ENCODE results near the gene HIVEP2.

The HIVEP2 gene

DNA sequence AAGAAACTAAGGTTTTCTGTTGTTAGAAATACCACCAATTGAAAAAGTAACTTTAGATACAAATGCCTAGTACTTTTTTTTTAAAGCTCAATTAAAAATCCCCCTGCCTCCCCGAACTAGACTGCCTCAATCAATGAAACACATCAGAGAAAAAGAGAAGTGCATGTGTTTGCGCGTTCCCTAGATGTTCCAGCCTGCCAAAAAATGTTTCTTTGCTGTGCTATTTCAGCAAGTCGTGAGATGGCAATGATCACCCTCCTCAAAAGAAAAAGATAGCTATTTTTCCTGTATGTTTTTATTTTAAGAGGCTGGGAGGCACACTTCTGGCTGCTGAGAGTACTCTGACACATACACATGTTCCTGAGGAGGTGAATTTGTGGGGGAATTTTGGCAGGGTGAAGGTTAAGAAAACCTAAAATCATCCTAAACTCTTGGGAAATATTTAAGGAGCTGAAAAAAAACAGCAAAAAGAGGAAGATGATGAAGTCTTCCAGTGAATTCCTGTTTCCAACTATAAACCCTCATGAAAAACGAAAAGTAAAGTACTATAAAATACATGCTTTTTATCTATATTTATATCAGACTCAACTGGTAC, 114.8 kb downstream of the HIVEP2 start:
- H3K9me3 ChIP-seq (ENCODE audit: control insufficient read depth, insufficient read depth, low read length), result no peaks in the 10 kb centered on the region
- peaks cover 4% of the 10 kb centered on the region; the same call in 1 of the 2 replicates for H3K4me1 ChIP-seq (ENCODE audit: insufficient read depth, low read length)
- no peaks in the 10 kb centered on the region for H3K36me3 ChIP-seq (ENCODE audit: insufficient read depth, low read length)
- H3K9ac ChIP-seq (ENCODE audit: low read depth, low read length), result no peak overlapping the region

DNA sequence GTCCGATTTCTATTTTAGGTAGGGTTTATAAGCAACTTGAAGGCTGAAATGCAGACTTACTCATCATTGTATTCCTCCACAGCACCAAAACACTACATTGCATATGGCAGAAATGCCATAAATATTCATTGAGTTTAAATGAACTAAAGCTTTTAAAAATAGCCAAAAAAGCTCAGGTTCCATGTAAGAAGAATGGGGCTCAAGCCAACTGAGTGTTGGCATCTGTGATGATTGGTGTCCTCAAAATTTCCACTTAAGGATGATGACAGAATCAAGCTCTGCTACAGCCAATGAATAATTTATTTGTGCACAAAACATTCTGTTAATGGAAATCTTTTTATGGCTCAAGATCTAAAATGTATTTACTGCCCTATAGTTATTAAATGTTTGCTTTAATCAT, 115.4 kb downstream of the HIVEP2 start:
- Histone ChIP-seq H3K9ac (ENCODE audit: low read depth, low read length) (no peak overlapping the region), H3K9me3 (ENCODE audit: control insufficient read depth, insufficient read depth, low read length) (no peaks in the 10 kb centered on the region), H3K4me1 (ENCODE audit: insufficient read depth, low read length) (peaks cover 4% of the 10 kb centered on the region; the same call in 1 of the 2 replicates), H3K36me3 (ENCODE audit: insufficient read depth, low read length) (no peaks in the 10 kb centered on the region)

GRCh38 chr6:142827991-142828390, 117.0 kb downstream of the HIVEP2 start:
- Histone ChIP-seq H3K4me1 (ENCODE audit: insufficient read depth, low read length) (peaks cover 7% of the 10 kb centered on the region), H3K9ac (ENCODE audit: low read depth, low read length) (no peak overlapping the region), H3K36me3 (ENCODE audit: insufficient read depth, low read length) (no peaks in the 10 kb centered on the region), H3K9me3 (ENCODE audit: control insufficient read depth, insufficient read depth, low read length) (no peaks in the 10 kb centered on the region)

- Histone ChIP-seq H3K9me3 (ENCODE audit: control insufficient read depth, insufficient read depth, low read length) (no peaks in the 10 kb centered on the region), H3K4me1 (ENCODE audit: insufficient read depth, low read length) (peaks cover 6% of the 10 kb centered on the region), H3K36me3 (ENCODE audit: insufficient read depth, low read length) (no peaks in the 10 kb centered on the region)
These were observed 117.6 kb downstream of the HIVEP2 start for GRCh38 chr6:142827369-142827768.

DNA sequence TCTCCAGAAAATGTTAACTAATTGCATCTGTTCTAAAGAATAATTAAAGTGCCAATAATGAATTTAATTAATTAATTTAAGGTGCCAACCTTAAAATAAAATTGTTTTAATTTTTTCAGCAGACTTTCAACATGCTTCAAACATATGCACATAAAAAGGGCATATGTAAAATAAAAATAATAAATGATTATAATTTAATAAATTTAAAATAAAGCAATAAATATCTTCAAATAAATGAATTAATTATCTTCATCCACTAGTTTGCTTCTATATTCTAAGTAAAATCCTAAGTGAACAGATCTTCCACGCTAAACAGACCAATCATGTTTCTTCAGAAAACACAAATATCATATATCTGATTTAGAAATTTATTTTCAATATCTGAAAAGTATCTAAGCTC, 119.2 kb downstream of the HIVEP2 start:
- no peaks in the 10 kb centered on the region for H3K9me3 ChIP-seq (ENCODE audit: control insufficient read depth, insufficient read depth, low read length)
- no peaks in the 10 kb centered on the region for H3K36me3 ChIP-seq (ENCODE audit: insufficient read depth, low read length)
- no peak overlapping the region for H3K9ac ChIP-seq (ENCODE audit: low read depth, low read length)
- H3K4me1 ChIP-seq (ENCODE audit: insufficient read depth, low read length), result peaks cover 6% of the 10 kb centered on the region

More at GRCh38 chr6:142827369-142827768, 117.6 kb downstream of the HIVEP2 start:
- H3K9ac ChIP-seq (ENCODE audit: low read depth, low read length), result no peak overlapping the region

- Histone ChIP-seq H3K4me1 (ENCODE audit: insufficient read depth, low read length) (peaks cover 17% of the 10 kb centered on the region), H3K9me3 (ENCODE audit: control insufficient read depth, insufficient read depth, low read length) (no peaks in the 10 kb centered on the region), H3K36me3 (ENCODE audit: insufficient read depth, low read length) (no peaks in the 10 kb centered on the region), H3K9ac (ENCODE audit: low read depth, low read length) (no peak overlapping the region)
These were observed 120.5 kb downstream of the HIVEP2 start for GRCh38 chr6:142824426-142824825.

GRCh38 chr6:142823256-142823902, 121.6 kb downstream of the HIVEP2 start:
- H3K4me1 ChIP-seq (ENCODE audit: insufficient read depth, low read length), result peaks cover 18% of the 10 kb centered on the region
- H3K9me3 ChIP-seq (ENCODE audit: control insufficient read depth, insufficient read depth, low read length), result no peaks in the 10 kb centered on the region
- H3K9ac ChIP-seq (ENCODE audit: low read depth, low read length), result no peak overlapping the region; the same call in 1 of the 2 replicates
- H3K36me3 ChIP-seq (ENCODE audit: insufficient read depth, low read length), result no peaks in the 10 kb centered on the region

GRCh38 chr6:142822842-142823241, 122.1 kb downstream of the HIVEP2 start:
- H3K9ac ChIP-seq (ENCODE audit: low read depth, low read length), result no peak overlapping the region; the same call in 1 of the 2 replicates
- no peaks in the 10 kb centered on the region for H3K9me3 ChIP-seq (ENCODE audit: control insufficient read depth, insufficient read depth, low read length)
- peaks cover 18% of the 10 kb centered on the region for H3K4me1 ChIP-seq (ENCODE audit: insufficient read depth, low read length)
- no peaks in the 10 kb centered on the region for H3K36me3 ChIP-seq (ENCODE audit: insufficient read depth, low read length)

DNA sequence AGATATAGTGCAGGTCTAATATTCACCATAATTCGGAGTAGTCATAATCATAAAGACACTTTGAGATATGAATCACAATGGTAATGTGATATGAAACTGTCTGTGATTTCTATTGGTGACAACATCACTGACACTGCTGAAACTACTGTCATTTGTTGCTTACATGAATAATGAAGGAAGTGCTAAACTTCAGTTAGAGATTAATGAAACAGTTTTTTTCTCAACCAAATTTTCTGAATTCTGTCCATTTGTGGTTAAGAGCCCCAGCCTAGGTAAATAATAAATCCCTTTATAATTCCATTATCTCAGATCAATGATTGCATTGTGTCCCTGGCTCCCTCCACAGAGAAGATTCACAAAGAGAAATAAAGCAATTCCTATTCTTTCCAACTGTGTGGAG, 122.6 kb downstream of the HIVEP2 start:
- H3K9ac ChIP-seq (ENCODE audit: low read depth, low read length), result no peak overlapping the region
- no peaks in the 10 kb centered on the region for H3K9me3 ChIP-seq (ENCODE audit: control insufficient read depth, insufficient read depth, low read length)
- no peaks in the 10 kb centered on the region for H3K36me3 ChIP-seq (ENCODE audit: insufficient read depth, low read length)
- peaks cover 18% of the 10 kb centered on the region for H3K4me1 ChIP-seq (ENCODE audit: insufficient read depth, low read length)

DNA sequence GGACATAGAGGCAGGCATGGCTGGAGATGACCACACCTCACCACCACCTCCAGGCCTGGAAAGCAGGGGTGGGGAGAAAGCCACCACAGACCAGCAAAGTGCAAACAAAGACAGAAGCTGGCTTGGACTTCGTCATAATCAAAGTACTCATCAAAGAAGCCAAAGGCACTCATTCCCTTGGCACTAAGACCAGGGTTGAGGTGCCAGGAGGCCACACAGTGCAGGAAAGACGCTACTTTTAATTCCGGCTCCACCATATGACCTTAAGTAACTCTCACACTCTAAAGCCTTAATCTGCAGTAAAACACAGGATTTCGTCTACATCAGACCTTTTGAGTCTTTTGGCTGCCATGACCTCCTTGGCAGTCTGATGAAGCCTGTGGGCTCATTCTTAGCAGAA, 123.1 kb downstream of the HIVEP2 start:
- Histone ChIP-seq H3K9me3 (ENCODE audit: control insufficient read depth, insufficient read depth, low read length) (no peaks in the 10 kb centered on the region), H3K36me3 (ENCODE audit: insufficient read depth, low read length) (no peaks in the 10 kb centered on the region), H3K9ac (ENCODE audit: low read depth, low read length) (no peak overlapping the region), H3K4me1 (ENCODE audit: insufficient read depth, low read length) (peaks cover 18% of the 10 kb centered on the region)

DNA sequence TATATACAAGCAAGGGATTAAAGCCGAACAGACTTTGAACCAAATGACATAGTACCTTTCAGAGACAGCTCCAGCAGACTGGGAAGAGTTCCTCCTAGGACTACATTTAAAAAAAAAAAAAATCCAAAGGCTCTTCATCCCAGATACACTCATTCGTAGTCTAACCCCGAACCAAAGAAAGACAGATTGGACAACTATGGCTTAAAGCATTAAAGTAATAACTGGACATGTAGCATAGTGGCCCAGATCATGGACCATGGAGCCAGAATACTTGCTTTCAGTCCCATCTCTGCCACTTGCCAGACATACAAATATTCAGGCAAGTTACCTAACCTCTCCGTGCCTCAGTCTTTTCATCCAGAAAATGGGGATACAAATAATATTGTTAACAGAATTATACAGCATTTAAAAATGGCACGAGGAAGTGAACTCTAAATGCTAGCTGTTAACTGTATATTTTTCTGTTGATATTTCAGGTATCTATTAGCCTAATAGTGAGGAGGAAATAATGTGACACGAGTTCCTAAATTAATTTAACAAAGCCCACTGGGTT, 123.7 kb downstream of the HIVEP2 start:
- Histone ChIP-seq H3K9ac (ENCODE audit: low read depth, low read length) (no peak overlapping the region), H3K36me3 (ENCODE audit: insufficient read depth, low read length) (no peaks in the 10 kb centered on the region), H3K9me3 (ENCODE audit: control insufficient read depth, insufficient read depth, low read length) (no peaks in the 10 kb centered on the region), H3K4me1 (ENCODE audit: insufficient read depth, low read length) (peaks cover 18% of the 10 kb centered on the region)

DNA sequence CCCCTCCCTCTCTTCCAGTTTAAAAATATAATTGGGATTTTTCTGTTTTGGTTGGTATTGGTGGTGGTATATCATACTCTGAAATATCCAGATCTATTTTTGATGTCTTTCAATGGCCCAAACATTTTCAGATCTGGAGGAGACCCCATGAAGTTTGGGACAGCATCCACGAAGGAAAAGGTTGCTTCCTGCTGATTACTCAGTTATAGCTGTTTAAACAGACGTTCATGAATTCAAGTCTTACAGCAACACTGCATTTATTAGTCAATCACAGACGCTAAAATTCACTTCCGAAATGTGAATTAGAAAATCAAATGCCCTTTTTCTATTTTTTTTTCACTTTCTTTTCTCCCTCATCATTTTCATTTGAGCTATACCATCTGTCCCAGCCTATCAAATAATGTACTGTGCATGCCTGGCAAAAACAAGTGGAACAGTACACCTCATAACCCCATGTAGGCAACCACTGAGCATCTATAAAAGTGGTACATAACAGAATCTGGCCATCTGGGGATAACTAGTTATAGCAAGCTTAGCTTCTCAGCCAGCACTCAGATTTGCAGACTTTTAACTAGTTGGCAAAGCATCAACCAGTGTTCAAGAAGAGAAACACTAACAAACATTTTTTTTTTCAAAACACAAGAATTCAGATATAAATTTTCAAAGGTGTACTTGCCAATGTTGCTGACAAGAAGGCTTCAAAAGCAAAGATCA, 124.5 kb downstream of the HIVEP2 start:
- Histone ChIP-seq H3K4me1 (ENCODE audit: insufficient read depth, low read length) (peaks cover 18% of the 10 kb centered on the region), H3K9me3 (ENCODE audit: control insufficient read depth, insufficient read depth, low read length) (no peaks in the 10 kb centered on the region), H3K36me3 (ENCODE audit: insufficient read depth, low read length) (no peaks in the 10 kb centered on the region), H3K9ac (ENCODE audit: low read depth, low read length) (no peak overlapping the region)

- peaks cover 18% of the 10 kb centered on the region for H3K4me1 ChIP-seq (ENCODE audit: insufficient read depth, low read length)
- no peaks in the 10 kb centered on the region for H3K9me3 ChIP-seq (ENCODE audit: control insufficient read depth, insufficient read depth, low read length)
- no peak overlapping the region for H3K9ac ChIP-seq (ENCODE audit: low read depth, low read length)
- H3K36me3 ChIP-seq (ENCODE audit: insufficient read depth, low read length), result no peaks in the 10 kb centered on the region
These were observed 125.2 kb downstream of the HIVEP2 start for GRCh38 chr6:142819603-142820337.

DNA sequence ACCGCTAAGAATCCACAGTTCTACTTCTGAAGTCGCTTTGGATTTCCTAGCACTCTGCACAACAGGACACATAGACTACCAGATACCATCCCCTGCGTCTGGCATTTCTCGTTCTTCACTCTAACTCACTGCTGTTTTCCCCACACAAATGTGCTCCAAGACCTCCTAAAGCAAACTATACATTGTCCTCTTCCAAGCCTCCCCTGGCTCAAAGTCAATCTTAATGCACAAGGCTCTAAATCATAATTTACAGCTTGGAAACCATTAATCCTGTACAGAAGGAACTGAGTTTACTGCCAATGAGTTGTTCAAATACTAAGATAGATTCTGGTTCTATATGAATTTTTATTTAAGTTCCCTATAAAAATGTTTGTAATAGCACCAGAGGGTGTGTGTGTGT, 128.5 kb downstream of the HIVEP2 start:
- Histone ChIP-seq H3K9me3 (ENCODE audit: control insufficient read depth, insufficient read depth, low read length) (no peaks in the 10 kb centered on the region), H3K4me1 (ENCODE audit: insufficient read depth, low read length) (peaks cover 20% of the 10 kb centered on the region), H3K9ac (ENCODE audit: low read depth, low read length) (no peak overlapping the region), H3K36me3 (ENCODE audit: insufficient read depth, low read length) (no peaks in the 10 kb centered on the region)
